ENCODE data around the gene NELL2.
"Not testable (repeated sequence)": the region's sequence is repeated elsewhere in the genome, so short reads cannot be mapped to it uniquely, and the experiment has no call there.

NELL2 gene

GRCh38 chr12:44847403-44847802, 28.7 kb downstream of the NELL2 start:
- DNase-seq = no peak

GRCh38 chr12:44846826-44847225, 29.3 kb downstream of the NELL2 start:
- no peak for DNase-seq

DNA sequence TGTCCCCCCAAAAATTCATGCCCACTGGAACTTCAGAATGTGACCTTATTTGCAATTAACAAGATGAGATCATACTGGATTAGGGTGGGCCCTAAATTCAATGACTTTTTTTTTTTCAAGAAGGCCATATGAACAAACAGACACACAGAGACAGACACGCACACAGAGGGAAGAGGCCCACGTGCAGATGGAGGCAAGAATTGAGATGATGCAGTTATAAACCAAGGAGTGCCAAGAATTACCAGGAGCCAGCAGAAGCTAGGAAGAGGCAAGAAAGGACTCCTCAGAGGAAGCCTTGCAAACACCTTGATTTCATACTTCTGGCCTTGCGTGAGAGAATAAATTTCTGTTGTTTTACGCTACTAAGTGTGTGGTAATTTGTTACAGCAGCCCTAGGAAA, 33.4 kb downstream of the NELL2 start:
- DNase-seq = no peak

- no peak for DNase-seq
These were observed 36.3 kb downstream of the NELL2 start for GRCh38 chr12:44839785-44840184.

DNA sequence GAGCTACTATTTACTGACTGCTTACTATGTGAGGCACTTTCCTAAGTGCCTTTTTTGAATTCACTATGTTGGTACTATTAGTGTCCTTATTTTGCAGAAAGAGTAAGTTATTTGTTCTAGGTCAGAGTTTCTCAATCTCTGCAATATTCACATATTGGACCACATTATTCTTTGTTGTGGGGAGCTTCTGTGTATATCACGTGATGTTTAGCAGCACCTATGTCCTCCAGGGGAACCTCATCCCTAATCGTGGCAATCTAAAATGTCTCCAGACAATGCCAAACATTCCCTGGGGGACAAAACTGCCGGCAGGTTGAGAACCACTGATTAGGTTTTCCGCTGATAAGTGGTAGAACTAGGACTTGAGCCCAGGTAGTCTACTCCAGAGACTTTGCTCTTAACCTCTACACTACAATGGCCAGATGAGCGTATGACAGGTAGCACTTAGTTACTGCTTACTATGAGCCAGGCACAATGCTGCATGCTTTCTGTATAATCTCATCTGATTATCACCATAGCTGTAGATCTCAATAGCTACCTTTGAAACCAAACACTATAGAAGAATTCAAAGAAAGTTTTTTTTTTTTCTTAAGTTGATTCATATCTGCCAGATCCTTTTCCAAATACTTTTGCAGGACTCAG, 38.9 kb downstream of the NELL2 start:
- DNase-seq = no peak

- DNase-seq = no peak
These were observed 40.3 kb downstream of the NELL2 start for GRCh38 chr12:44835641-44836379.

GRCh38 chr12:44834996-44835395, 41.1 kb downstream of the NELL2 start:
- DNase-seq = not testable (repeated sequence)

GRCh38 chr12:44833561-44833960, 42.6 kb downstream of the NELL2 start:
- no peak for DNase-seq

GRCh38 chr12:44830566-44831055, 45.5 kb downstream of the NELL2 start:
- no peak for DNase-seq

GRCh38 chr12:44829045-44829444, 47.1 kb downstream of the NELL2 start:
- no peak for DNase-seq

GRCh38 chr12:44827832-44828438, 48.2 kb downstream of the NELL2 start:
- DNase-seq = no peak

- not testable (repeated sequence) for DNase-seq
These were observed 54.4 kb downstream of the NELL2 start for GRCh38 chr12:44821702-44822101.

- no peak for DNase-seq
These were observed 56.2 kb downstream of the NELL2 start for GRCh38 chr12:44819884-44820283.

DNA sequence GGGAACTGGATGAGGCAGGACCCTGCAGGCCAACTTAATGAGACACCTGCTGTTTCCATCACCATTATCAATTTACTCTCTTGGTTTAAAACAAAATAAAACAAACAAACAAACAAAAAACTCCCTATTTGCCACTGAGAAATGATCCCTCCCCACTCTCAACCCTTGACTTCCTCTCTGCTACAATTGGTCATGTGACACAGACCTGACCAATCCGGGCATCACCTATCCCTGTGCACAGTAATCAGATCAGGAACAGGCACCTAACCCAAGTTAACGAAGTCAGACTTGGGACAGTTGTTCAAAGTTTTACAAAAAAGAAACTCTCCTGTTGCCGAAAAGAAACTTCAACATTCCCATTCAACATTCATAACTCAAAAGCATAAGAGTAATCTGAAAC, 58.4 kb downstream of the NELL2 start:
- DNase-seq = no peak

DNA sequence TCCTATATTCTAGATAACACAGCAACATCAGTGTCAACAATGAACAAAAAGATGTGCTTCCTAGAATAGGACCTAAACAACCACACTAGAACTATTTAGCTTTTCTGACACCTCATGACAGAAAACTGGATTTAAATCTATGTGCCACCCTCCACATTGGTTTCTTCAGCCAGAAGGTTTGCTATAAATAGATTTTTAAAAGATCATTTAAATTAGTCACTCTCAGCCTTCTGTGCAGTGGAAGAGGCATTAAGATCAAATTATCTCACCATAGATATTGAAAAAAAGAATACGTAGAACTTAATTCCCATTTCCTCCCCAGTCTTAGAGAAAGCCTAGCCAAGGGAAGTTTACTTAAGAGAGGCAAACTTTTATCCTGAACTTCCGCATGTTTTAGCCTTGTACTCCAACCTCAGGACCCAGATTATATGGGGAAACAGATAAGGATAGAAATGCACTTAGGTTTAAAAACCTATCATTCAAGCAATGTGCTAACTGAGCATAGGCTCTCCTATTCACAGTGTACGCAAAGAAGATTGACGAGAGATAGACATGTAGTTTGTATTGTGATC, 59.6 kb downstream of the NELL2 start:
- DNase-seq = no peak

GRCh38 chr12:44812062-44812461, 64.1 kb downstream of the NELL2 start:
- DNase-seq = no peak

- no peak for DNase-seq
These were observed 72.0 kb downstream of the NELL2 start for GRCh38 chr12:44804068-44804467.

GRCh38 chr12:44795970-44796369, 80.1 kb downstream of the NELL2 start:
- no peak for DNase-seq

DNA sequence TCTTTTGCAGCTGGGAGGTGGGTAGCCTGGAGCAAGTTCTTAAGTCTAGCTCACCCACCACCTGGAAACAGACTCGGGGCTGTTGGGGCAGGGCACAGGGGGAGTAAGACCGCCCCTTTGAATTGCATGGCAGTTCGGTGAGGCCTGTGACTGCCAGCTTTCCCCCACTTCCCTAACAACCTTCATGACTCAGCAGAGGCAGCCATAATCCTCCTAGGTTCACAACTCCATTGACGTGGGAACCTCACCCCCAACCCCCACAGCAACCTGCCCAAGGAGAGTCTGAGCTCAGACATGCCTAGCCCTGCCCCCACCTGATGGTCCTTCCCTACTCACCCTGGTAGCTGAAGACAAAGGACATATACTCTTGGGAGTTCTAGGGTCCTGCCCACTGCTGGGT, 87.4 kb downstream of the NELL2 start:
- DNase-seq = no peak

DNA sequence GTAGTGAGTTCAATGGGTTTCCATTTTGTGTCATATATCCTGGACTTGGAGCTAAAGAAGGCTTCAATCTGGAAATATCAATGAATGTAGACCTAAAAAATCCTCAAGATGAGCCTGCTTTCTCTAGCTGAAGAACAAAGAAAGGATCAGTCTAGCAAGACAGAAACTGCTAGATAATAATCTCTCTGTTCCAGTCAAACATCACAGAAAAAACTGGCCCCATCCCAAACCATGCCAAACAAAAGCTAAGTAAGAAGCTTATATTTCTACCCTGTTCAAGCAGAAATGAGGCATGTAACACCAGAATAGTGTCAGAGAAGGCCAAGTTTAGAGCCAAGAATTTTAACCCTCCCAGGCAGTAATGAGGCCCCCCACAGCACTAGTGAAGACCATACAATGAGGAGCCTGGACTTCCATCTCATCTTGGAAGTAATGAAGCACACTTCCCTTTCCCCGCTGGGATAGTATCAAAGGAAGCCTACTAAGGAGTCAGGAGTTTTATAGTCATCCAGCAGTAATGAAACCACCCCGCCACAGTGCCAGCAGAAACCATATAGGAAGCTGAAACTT, 95.8 kb downstream of the NELL2 start:
- DNase-seq = no peak

GRCh38 chr12:44779766-44780165, 96.3 kb downstream of the NELL2 start:
- DNase-seq = no peak

DNA sequence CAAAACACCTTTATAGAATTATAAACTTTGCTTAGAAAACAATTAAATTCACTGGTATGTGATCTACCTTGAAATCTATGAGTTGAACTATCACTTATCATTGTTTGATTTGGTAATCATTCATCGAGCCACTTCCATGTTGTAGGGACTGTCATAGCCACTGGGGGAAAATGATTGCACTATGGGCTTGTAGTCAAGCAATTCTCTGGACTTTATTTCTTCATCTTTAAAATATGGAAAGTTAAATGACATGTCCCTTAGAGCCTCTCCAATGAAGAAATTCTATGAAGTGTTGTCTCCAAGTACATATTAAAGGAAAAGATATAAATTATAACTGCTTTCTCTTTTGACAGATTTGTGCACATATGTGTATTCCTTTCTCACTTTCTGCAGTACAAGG, 97.3 kb downstream of the NELL2 start:
- DNase-seq = no peak

GRCh38 chr12:44777044-44777443, 99.1 kb downstream of the NELL2 start:
- DNase-seq = no peak

Data from activated gamma-delta T cell (primary cell).